Measurements from ENCODE around the gene UTS2B.

Gene UTS2B

GRCh38 chr3:191338177-191338488 lies 7.8 kb upstream of the UTS2B start:
- Histone ChIP-seq H3K9me3 (ENCODE audit: control insufficient read depth, insufficient read depth, low read length) (no peaks in the 10 kb centered on the region), H3K27me3 (ENCODE audit: control insufficient read depth, insufficient read depth, low read length) (no peaks in the 10 kb centered on the region), H3K9ac (ENCODE audit: low read depth, low read length) (no peak overlapping the region), H3K36me3 (ENCODE audit: control insufficient read depth, insufficient read depth, low read length) (no peaks in the 10 kb centered on the region), H3K27ac (ENCODE audit: low read depth, low read length) (no peak overlapping the region), H3K4me3 (ENCODE audit: low read depth, low read length) (no peak overlapping the region), H3K4me1 (ENCODE audit: control insufficient read depth, insufficient read depth, low read length) (peaks cover 8% of the 10 kb centered on the region)

- Histone ChIP-seq H3K9ac (ENCODE audit: low read depth, low read length) (no peak overlapping the region), H3K9me3 (ENCODE audit: control insufficient read depth, insufficient read depth, low read length) (no peaks in the 10 kb centered on the region), H3K27ac (ENCODE audit: low read depth, low read length) (no peak overlapping the region), H3K4me1 (ENCODE audit: control insufficient read depth, insufficient read depth, low read length) (peaks cover 13% of the 10 kb centered on the region), H3K27me3 (ENCODE audit: control insufficient read depth, insufficient read depth, low read length) (no peaks in the 10 kb centered on the region), H3K4me3 (ENCODE audit: low read depth, low read length) (no peak overlapping the region), H3K36me3 (ENCODE audit: control insufficient read depth, insufficient read depth, low read length) (no peaks in the 10 kb centered on the region)
These were observed 6.5 kb upstream of the UTS2B start for GRCh38 chr3:191336833-191337232.

DNA sequence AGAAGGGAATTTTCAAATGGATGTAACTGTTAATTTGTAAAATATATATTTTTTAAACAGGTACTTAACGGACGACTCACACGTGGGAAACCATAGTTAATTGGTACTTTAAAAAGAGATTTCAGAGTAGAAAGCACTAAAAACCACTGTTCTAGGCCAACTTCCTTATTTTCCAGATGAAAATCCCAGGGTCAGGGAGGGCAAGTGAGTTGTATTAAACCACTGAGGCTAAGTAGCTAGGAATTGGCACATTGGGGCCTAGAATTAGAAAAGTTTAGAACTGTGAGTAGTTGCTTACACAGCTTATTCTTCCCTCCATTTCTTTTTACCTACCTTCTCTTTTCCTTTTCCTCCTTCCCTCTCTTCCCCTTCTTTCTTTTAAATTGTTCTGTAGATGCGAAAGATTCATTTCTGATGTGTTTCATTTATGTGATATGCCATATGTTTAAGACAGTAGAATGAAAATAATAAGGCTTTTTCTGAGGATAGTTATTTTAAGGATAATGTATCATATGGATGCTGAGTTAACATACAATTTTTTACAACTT lies 4.1 kb upstream of the UTS2B start:
- no peaks in the 10 kb centered on the region for H3K36me3 ChIP-seq (ENCODE audit: control insufficient read depth, insufficient read depth, low read length)
- H3K4me3 ChIP-seq (ENCODE audit: low read depth, low read length): no peak overlapping the region
- H3K27me3 ChIP-seq (ENCODE audit: control insufficient read depth, insufficient read depth, low read length): peaks cover 10% of the 10 kb centered on the region
- H3K4me1 ChIP-seq (ENCODE audit: control insufficient read depth, insufficient read depth, low read length): peaks cover 29% of the 10 kb centered on the region
- peak overlapping the region; percentile 12 for H3K27ac ChIP-seq (ENCODE audit: low read depth, low read length)
- H3K9ac ChIP-seq (ENCODE audit: low read depth, low read length): no peak overlapping the region
- H3K9me3 ChIP-seq (ENCODE audit: control insufficient read depth, insufficient read depth, low read length): no peaks in the 10 kb centered on the region

DNA sequence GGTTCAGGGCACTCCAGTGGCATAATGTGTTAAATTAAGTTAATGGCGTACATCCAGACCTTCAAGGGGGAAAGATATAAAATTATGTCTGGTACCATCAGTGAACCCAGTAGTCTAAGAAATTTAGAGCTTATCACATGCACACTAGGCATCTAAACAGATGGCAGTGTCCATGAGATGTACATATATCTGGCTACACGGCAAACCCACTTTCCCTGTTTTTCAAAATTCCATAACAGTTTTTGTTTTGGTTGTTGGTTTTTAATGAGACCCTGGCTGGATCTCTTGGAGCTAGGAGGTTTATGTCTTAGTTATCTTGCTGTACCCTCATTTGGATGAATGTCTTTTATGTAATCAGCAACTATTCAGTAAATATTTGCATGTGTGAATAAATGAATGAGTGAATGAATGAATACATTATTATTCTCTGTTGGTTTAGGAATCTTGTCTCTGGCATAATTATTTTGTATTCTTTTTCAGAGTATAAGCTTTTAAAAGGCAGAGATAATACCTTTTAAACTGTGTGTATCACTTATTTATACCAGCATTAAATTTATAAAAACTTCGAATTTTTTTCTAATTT lies 3.1 kb upstream of the UTS2B start:
- H3K4me1 ChIP-seq (ENCODE audit: control insufficient read depth, insufficient read depth, low read length): peaks cover 35% of the 10 kb centered on the region

GRCh38 chr3:191331388-191331787 lies 1.1 kb upstream of the UTS2B start:
- Histone ChIP-seq H3K36me3 (ENCODE audit: control insufficient read depth, insufficient read depth, low read length) (no peaks in the 10 kb centered on the region), H3K4me3 (ENCODE audit: low read depth, low read length) (peak overlapping the region; percentile 87; the same call in 1 of the 2 replicates), H3K9me3 (ENCODE audit: control insufficient read depth, insufficient read depth, low read length) (no peaks in the 10 kb centered on the region), H3K27me3 (ENCODE audit: control insufficient read depth, insufficient read depth, low read length) (peaks cover 34% of the 10 kb centered on the region), H3K4me1 (ENCODE audit: control insufficient read depth, insufficient read depth, low read length) (peaks cover 34% of the 10 kb centered on the region), H3K27ac (ENCODE audit: low read depth, low read length) (no peak overlapping the region), H3K9ac (ENCODE audit: low read depth, low read length) (no peak overlapping the region)

More for the DNA sequence above, 3.1 kb upstream of the UTS2B start:
- H3K27ac ChIP-seq (ENCODE audit: low read depth, low read length): no peak overlapping the region
- H3K27me3 ChIP-seq (ENCODE audit: control insufficient read depth, insufficient read depth, low read length): peaks cover 16% of the 10 kb centered on the region
- H3K9ac ChIP-seq (ENCODE audit: low read depth, low read length): no peak overlapping the region
- no peaks in the 10 kb centered on the region for H3K36me3 ChIP-seq (ENCODE audit: control insufficient read depth, insufficient read depth, low read length)
- no peak overlapping the region for H3K4me3 ChIP-seq (ENCODE audit: low read depth, low read length)
- no peaks in the 10 kb centered on the region for H3K9me3 ChIP-seq (ENCODE audit: control insufficient read depth, insufficient read depth, low read length)

GRCh38 chr3:191330530-191331048 lies 263 bp upstream of the UTS2B start:
- H3K4me3 ChIP-seq (ENCODE audit: low read depth, low read length): peak overlapping the region; percentile 87
- peak overlapping the region; percentile 89 for H3K27ac ChIP-seq (ENCODE audit: low read depth, low read length)
- peaks cover 34% of the 10 kb centered on the region for H3K27me3 ChIP-seq (ENCODE audit: control insufficient read depth, insufficient read depth, low read length)
- H3K36me3 ChIP-seq (ENCODE audit: control insufficient read depth, insufficient read depth, low read length): no peaks in the 10 kb centered on the region
- peaks cover 34% of the 10 kb centered on the region for H3K4me1 ChIP-seq (ENCODE audit: control insufficient read depth, insufficient read depth, low read length)
- peak overlapping the region; percentile 80 for H3K9ac ChIP-seq (ENCODE audit: low read depth, low read length)
- H3K9me3 ChIP-seq (ENCODE audit: control insufficient read depth, insufficient read depth, low read length): no peaks in the 10 kb centered on the region

- Histone ChIP-seq H3K27me3 (ENCODE audit: control insufficient read depth, insufficient read depth, low read length) (peaks cover 34% of the 10 kb centered on the region), H3K27ac (ENCODE audit: low read depth, low read length) (peak within 1 kb of the TSS; percentile 89), H3K9me3 (ENCODE audit: control insufficient read depth, insufficient read depth, low read length) (no peaks in the 10 kb centered on the region), H3K9ac (ENCODE audit: low read depth, low read length) (peak within 1 kb of the TSS; percentile 80), H3K4me3 (ENCODE audit: low read depth, low read length) (peak within 1 kb of the TSS; percentile 87), H3K4me1 (ENCODE audit: control insufficient read depth, insufficient read depth, low read length) (peaks cover 34% of the 10 kb centered on the region), H3K36me3 (ENCODE audit: control insufficient read depth, insufficient read depth, low read length) (no peaks in the 10 kb centered on the region)
These were observed 1.2 kb downstream of the UTS2B start, which contains the start of gene CCDC50 for GRCh38 chr3:191328962-191329653. Gene CCDC50, plus strand, starts transcription at chr3:191329394. Its CDS starts 281 bp downstream, at chr3:191329675.

DNA sequence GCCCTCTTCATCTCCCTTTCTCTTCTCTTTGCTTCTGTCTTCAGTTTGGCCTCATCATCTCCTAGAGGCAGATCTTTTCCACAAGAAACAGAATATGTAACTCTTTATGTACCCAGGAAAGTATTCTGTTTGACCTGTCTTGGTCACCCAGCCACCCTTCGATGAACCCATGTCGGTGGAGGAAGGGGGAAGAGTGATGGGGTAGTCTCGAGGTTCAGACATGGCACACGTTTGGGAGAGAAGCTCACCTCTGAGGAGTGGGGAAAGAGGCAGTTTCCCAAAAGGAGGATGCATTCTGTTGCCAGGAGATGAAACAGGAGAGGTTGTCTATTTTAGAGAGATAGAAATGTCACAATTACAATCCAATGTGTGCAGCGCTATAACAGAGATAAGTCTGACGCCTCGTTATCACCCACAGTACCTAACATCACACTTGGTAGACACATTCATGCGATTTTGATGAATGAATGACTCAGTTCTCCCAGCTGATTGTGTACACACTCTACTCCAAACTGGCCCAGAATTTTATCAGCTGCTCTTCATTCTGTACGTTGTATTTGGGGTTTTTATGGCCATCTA lies 1.9 kb downstream of the UTS2B start:
- Histone ChIP-seq H3K36me3 (ENCODE audit: control insufficient read depth, insufficient read depth, low read length) (no peaks in the 10 kb centered on the region), H3K4me1 (ENCODE audit: control insufficient read depth, insufficient read depth, low read length) (peaks cover 34% of the 10 kb centered on the region), H3K9me3 (ENCODE audit: control insufficient read depth, insufficient read depth, low read length) (no peaks in the 10 kb centered on the region), H3K27me3 (ENCODE audit: control insufficient read depth, insufficient read depth, low read length) (peaks cover 34% of the 10 kb centered on the region), H3K4me3 (ENCODE audit: low read depth, low read length) (peak overlapping the region; percentile 87), H3K27ac (ENCODE audit: low read depth, low read length) (peak overlapping the region; percentile 89), H3K9ac (ENCODE audit: low read depth, low read length) (no peak overlapping the region)

DNA sequence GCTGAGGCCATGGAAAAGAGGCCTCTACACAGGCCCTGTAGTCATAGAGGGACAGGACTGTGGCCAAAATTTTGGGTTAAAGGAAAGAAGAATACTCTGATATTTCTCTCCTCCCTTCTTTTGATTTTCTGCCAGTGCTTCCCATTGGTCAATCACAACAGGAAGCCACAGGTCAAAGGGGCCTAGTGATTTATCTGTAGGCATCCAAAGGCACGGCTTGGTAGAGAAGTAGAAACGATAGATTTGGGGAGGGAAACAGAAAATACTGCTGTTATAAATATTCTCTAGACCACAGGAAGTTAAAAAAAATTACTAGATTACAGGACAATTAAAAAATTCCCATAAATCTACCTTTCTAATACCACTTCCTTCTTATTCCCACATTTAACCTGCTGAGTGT lies 2.8 kb downstream of the UTS2B start:
- no peak overlapping the region for H3K27ac ChIP-seq (ENCODE audit: low read depth, low read length)
- H3K27me3 ChIP-seq (ENCODE audit: control insufficient read depth, insufficient read depth, low read length): peaks cover 34% of the 10 kb centered on the region
- no peak overlapping the region for H3K9ac ChIP-seq (ENCODE audit: low read depth, low read length)
- H3K36me3 ChIP-seq (ENCODE audit: control insufficient read depth, insufficient read depth, low read length): no peaks in the 10 kb centered on the region
- no peaks in the 10 kb centered on the region for H3K9me3 ChIP-seq (ENCODE audit: control insufficient read depth, insufficient read depth, low read length)
- H3K4me3 ChIP-seq (ENCODE audit: low read depth, low read length): no peak overlapping the region
- H3K4me1 ChIP-seq (ENCODE audit: control insufficient read depth, insufficient read depth, low read length): peaks cover 31% of the 10 kb centered on the region

GRCh38 chr3:191324936-191325335 lies 5.4 kb downstream of the UTS2B start:
- no peak overlapping the region for H3K9ac ChIP-seq (ENCODE audit: low read depth, low read length)
- H3K27me3 ChIP-seq (ENCODE audit: control insufficient read depth, insufficient read depth, low read length): peaks cover 24% of the 10 kb centered on the region
- H3K4me3 ChIP-seq (ENCODE audit: low read depth, low read length): no peak overlapping the region

More at GRCh38 chr3:191324936-191325335, 5.4 kb downstream of the UTS2B start:
- Histone ChIP-seq H3K36me3 (ENCODE audit: control insufficient read depth, insufficient read depth, low read length) (no peaks in the 10 kb centered on the region), H3K4me1 (ENCODE audit: control insufficient read depth, insufficient read depth, low read length) (peaks cover 8% of the 10 kb centered on the region; the same call in 1 of the 2 replicates), H3K9me3 (ENCODE audit: control insufficient read depth, insufficient read depth, low read length) (no peaks in the 10 kb centered on the region), H3K27ac (ENCODE audit: low read depth, low read length) (no peak overlapping the region)

Data from HUES48 (cell line).